Fibroblast of skin of abdomen (primary cell): ENCODE results near the gene PEX7.
A peak's percentile ranks its signal among the peaks of the same experiment; 100 is the strongest.
"Not testable (repeated sequence)": the region's sequence is repeated elsewhere in the genome, so short reads cannot be mapped to it uniquely, and the experiment has no call there.

Experiments used
- DNase-seq: peaks from one replicate; pipeline ENCODE4 v3.0.0-alpha.2; 2013

Gene PEX7

DNA sequence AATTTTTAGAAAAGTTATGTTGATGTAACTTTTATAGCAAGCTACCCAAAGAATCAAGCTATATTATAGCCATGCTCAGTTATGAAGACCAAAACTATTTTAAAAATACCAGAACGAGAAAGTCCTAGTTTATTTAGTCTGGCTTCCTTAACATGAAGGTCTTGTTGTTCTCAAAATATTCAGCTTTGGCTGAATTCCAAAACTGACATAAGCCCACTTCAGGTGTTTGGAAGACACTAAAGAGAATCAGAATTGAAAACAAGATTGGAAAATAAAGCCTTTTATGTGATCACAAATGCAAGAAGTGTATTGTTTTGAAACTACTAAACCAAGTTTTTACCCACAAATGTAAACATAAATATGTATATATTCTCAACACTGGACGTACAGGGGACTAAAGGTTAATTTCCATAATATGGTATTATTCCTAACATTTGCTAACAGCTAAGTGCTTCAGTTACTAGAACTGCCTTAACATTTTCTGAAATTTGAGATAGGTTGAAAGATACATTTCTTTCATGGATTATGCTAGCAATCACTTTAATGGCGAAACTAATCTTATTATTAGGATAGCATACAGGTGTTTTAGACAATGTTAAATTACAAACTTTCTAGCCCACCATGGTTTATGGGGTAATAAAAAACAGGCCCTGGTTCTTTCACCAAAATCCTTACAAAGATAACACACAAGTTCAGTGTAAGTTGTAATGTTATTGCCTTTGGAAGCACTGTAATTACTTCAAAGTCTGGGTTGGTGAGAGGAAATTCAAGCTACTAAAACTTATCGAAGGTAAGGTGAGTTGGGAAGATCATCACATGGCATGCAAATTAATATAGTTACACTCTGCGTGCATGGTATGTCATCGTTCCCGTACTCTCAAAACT, 31.7 kb upstream of the PEX7 start:
- no peak for DNase-seq

DNA sequence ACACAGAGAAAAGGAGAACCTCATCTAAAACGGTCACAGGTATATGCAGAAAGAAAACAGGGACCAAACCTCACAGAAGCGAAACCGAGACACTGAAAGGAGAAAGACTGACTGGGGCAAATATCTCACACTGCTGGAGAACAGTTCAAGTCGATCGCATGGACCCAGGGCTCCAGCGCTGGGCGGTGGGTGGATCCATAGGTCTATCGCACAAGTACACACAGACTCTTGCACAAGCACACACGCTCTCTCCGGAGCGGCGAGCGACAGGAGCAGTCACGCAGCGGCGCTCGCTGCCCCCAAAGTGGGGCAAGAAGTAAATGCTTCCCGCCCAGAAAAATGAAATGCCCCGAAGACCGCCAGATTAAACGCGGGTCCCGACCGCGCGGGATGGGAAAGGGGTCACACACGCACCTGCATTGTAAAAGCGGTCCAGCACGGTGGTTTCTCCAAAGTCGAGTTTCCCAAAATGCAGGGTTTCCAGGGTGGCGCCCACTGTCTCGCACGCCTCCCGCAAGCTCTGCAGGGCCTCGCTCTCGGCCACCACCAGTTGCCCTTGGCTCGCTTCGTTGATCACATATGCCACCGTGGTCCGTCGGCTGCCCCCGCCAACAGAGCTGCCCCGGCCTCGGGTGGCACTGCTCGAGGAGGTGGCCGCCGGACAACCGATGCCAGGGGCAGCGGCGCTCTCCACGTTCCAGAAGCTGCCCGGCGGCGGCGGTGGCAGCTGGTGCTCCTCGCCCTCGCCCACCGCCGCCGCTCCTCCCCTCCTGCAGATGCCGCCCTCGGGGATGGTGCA, 30.9 kb upstream of the PEX7 start:
- peak; percentile 23 for DNase-seq

DNA sequence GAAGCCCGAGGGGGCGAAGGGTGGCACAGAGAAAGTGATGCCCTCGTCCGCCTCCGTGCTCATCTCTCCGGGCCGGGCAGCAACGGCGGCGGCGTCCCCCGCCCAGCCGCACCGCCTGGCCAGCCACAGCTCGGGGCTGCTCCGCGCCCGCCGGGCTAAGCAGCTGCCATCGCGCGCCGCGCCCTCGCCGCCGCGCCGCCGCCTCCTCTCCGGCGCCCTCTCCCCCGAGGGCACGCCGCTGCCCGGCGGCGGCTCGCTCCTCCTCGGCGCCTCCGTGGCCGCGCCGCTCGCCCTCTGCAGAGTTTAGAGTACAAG, 30.3 kb upstream of the PEX7 start:
- DNase-seq = no peak

- peak; percentile 81 for DNase-seq
Observed at GRCh38 chr6:136792410-136793262, 29.8 kb upstream of the PEX7 start, which contains the start of gene MAP3K5. Gene MAP3K5 (minus strand): TSS chr6:136792477. CDS start chr6:136792157, 320 bp downstream.

- no peak for DNase-seq
Observed at GRCh38 chr6:136793363-136793762, 29.0 kb upstream of the PEX7 start.

- no peak for DNase-seq
Observed at GRCh38 chr6:136795386-136795785, 27.0 kb upstream of the PEX7 start.

DNA sequence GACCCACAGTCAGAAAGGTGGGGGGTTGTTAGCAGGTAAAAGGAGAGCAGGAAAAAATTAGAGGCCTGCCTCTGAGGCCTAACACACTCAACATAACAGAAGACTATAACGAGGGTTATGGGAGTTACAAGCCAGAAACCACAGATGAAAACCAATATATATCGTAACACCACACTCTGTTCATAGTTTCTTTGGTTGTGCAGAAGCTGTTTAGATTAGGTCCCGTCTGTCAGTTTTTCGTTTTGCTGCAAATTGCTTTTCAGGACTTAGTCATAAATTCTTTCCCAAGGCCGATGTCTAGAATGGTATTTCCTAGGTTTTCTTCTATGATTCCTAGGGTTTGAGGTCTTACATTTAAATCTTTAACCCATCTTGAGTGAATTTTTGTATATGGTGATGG, 26.4 kb upstream of the PEX7 start:
- peak; percentile 16 for DNase-seq

- DNase-seq = peak; percentile 28
Observed at GRCh38 chr6:136798044-136798443, 24.3 kb upstream of the PEX7 start.

DNA sequence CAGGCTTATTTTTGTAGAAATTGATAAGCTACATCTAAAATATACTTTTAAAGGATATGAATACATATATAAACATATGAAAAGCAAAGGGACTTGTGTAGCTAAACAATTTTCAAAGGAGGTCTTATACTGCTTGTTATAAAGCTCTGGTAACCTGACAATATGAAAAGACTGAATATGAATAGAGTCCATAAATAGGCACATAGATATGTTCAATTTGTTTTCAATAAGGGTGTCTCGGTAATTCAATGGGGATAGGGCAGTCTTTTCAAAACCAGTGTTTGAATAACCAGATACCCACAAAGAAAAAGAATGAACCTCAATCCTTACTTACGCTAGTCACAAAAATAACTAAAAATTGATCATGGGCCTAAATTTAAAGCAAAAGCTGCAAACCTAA, 20.8 kb upstream of the PEX7 start:
- DNase-seq = no peak

- DNase-seq = no peak
Observed at GRCh38 chr6:136803608-136804007, 18.8 kb upstream of the PEX7 start.

GRCh38 chr6:136809091-136809860, 13.1 kb upstream of the PEX7 start:
- no peak for DNase-seq

GRCh38 chr6:136811272-136811671, 11.1 kb upstream of the PEX7 start:
- DNase-seq = peak; percentile 17

- peak; percentile 38 for DNase-seq
Observed at GRCh38 chr6:136812174-136812573, 10.2 kb upstream of the PEX7 start.

- DNase-seq = not testable (repeated sequence)
Observed at GRCh38 chr6:136815608-136816007, 6.8 kb upstream of the PEX7 start.

DNA sequence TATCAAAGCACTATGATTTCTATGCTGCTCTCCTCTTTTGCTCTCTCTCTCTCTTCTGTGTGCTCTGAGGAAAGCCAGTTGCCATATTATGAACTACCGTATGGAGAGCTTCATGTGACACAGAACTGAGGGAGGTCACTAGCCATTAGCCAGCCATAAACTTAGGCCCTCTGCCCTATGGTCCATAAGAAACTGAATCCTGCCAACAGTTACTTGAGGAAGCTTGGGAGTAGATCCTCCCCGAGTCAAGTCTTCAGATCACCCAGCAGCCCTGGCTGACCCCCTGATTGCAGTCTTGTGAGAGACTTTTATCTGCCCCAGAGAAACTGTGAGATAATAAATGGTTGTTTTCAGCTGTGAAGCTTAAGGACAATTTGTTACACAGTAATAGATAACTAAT, 5.7 kb upstream of the PEX7 start:
- no peak for DNase-seq

DNA sequence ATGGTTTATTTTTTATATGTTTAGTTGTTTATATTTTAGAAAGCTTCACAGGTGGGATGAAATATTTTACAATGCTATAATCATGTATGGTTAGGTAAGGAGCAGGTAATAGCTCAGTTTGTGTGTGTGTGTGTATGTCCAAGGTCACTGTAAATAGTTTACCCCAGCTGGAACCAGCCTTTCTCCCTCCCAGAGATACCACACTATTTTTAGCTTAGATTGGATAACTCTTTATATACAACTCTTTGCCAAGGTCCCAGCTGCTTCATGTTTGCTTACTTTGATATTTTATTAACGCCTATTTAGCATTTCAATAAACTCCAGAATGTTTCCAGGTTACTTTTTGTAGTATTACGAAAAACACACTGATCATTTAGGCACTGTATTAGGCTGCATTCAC, 1.8 kb upstream of the PEX7 start:
- no peak for DNase-seq

GRCh38 chr6:136822046-136822375, 381 bp upstream of the PEX7 start:
- peak; percentile 35 for DNase-seq

DNA sequence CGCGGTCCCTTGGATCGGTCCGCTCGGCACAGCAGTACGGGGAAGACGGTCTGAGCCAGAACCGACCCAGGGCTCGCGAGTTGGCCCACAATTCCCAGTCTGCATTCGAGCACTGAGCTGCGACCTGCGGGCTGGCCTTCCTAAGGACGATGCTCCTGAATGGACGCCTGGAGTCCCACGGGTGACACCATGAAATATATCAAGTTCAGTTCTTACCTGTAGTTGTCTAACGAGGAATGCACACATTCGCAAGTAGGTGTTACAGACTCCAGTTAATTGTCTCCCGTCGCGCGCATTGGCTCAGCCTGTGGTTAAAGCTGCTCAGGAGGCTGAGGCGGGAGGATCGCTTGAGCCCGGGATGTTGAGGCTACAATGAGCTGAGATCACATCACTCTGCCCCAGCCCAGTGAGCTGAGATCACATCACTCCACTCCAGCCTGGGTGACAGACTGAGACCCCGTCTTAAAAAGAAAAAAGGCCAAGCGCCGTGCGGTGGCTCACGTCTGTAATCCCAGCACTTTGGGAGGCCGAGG, 802 bp downstream of the PEX7 start:
- DNase-seq = no peak

DNA sequence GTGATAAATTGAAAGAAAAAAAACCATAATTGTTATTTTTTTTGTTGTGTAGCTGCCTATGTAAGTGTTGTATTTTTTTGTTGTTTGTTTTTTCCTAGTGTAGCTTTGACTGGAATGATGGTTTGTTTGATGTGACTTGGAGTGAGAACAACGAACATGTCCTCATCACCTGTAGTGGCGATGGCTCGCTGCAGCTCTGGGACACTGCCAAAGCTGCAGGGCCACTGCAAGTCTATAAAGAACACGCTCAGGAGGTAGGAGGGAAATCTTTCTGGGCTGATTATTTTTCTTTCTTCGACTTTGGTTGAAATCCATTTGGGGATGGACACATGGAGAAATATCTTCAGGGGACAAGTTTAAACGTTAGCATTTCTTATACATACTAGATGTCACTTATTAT, 3.8 kb downstream of the PEX7 start:
- DNase-seq = no peak

DNA sequence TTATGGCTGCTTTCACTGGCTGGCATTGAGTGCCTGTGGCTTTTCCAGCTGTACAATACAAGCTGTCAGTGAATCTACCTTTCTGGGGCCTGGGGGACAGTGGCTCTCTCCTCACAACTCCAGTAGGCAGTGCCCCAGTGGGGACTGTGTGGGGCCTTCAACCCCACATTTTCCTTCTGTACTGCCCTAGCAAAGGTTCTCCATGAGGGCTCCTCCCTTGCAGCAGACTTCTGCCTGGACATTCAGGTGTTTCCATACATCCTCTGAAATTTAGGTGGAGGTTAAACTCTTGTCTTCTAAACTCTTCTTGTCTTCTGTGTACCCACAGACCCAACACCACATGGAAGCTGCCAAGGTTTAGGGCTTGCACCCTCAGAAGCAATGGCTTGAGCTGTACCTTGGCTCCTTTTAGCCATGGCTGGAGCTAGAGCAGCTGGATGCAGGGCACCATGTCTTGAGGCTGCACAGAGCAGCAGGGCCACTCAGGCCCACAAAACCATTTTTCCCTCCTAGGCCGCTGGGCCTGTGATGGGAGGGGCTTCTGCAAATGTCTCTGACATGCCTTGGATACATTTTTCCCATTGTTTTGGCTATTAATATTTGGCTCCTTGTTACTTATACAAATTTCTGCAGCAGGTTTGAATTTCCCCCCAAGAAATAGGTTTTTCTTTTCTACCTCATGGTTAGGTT, 9.6 kb downstream of the PEX7 start:
- no peak for DNase-seq

DNA sequence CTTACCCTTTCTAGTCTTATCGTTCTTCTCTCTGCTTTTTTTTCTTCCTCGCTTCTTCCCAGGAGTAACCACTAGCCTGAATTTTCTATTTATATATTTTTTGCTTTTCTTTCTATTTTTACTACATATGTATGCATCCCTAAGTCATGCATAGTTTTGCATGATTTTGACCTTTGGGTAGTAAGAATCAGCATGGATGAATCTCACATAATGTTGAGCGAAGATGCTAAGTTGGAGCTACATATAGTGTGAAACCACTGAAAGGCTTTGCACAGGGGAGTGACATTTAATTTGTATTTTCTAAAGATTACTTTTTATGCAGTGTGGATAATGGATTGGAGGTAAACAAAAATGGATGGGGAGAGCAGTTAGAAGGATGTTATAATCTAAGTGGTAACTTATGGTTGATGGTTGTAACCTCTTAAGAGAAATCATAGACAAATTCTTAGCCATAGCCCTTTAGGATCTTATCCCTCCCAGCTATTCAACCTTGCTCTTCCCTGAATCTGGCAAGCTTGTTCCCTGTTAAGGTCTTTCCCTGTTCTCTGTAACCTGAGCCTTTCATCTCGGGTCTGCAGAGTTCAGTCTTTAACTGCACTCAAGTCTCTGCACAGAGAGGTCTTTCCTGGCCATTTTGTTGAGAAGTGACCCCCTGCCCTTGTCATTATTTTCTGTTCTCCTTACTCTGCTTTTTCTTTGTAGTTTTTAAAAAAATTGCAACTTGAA, 18.0 kb downstream of the PEX7 start:
- DNase-seq = no peak
